Measurements from ENCODE around the gene TIMP2.
"Not testable (repeated sequence)": the region's sequence is repeated elsewhere in the genome, so short reads cannot be mapped to it uniquely, and the experiment has no call there.

Gene TIMP2, protein sequence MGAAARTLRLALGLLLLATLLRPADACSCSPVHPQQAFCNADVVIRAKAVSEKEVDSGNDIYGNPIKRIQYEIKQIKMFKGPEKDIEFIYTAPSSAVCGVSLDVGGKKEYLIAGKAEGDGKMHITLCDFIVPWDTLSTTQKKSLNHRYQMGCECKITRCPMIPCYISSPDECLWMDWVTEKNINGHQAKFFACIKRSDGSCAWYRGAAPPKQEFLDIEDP

GRCh38 chr17:78925234-78925633 lies at the start of gene TIMP2:
Gene TIMP2 (minus strand): TSS chr17:78925387. CDS start chr17:78925088, 299 bp downstream.
- peak; percentile 93 for DNase-seq

- DNase-seq, result no peak
These were observed 48.8 kb upstream of the TIMP2 start for GRCh38 chr17:78973792-78974520.

GRCh38 chr17:78973196-78973595 lies 48.0 kb upstream of the TIMP2 start:
- no peak for DNase-seq

- DNase-seq, result no peak
These were observed 47.4 kb upstream of the TIMP2 start for GRCh38 chr17:78972507-78973105.

- no peak for DNase-seq
These were observed 46.7 kb upstream of the TIMP2 start for GRCh38 chr17:78971756-78972506.

DNA sequence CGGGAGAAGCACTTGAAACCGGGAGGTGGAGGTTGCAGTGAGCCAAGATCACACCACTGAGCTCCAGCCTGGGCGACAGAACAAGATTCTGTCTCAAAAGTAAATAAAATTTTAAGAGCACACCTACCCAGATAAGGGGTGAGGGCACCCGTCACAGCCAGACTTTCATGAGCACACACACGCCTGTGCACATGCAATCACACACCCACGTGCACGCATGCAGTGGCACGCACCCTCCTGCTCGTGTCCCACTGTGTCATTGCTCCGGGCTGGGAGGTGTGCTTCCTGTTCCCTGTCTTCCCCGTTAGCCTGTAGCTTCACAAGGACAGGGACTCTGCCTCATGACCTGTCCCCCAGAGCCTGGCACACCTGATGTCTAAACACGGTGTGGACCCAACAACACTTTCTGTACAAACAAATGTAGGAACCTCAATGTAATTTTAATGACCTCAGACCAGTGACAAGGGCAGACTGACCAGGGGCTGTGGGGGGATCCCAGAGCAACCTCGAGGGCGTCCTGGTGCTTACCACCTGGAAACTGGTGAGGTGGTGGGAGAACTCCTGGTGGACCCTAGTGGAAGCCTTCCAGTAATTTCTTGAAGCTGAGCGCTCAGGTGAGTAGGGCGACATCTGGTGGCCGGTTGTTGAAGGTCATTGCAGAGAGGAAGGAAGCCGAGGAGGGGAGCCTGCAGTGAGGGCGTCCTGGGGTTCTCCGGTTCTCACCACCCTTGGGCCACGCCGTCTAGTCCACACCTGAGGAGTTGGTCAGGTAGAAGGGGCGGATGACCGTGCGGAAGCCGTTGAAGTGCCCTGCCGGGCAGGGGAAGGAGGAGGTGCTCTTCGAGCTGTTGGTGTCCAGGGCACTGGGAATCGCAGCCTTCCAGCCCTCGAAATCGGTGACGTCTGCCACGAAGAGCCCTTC lies 45.9 kb upstream of the TIMP2 start:
- peak; percentile 85 for DNase-seq

- no peak for DNase-seq
These were observed 44.7 kb upstream of the TIMP2 start for GRCh38 chr17:78969865-78970264.

GRCh38 chr17:78967782-78968362 lies 42.7 kb upstream of the TIMP2 start:
- DNase-seq, result no peak

DNA sequence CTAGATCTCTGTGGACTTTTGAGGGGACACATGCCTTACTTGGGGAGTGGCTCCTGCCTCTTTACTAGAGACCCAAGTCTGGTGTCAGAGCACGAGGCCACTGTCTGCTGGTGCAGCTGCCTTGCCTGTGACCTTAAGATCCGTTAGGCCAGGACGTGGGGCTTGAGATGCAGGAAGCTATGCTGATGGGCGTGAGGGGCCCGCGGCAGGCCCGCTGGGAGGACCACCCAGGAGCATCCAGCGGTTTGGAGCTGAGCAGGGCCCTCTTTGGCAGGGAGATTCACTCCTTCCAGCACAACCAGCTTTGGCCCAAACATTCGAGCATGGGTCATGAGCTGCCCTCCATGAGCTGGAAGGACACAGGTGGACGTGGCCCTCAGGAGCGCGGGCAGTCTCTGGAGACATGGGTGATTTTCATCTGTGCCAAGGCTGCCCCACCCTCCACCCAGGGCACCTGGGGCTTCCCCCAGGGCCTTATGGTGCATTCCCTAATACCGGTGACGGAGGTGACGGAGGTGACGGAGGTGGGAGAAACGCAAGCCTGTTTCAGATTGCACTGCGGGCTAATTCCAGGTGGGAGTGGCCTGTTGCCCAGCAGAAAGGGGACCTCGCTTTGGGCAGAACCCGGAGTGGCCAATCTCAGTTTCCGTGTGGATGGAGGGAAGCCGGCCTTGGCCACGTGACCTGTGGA lies 41.9 kb upstream of the TIMP2 start:
- no peak for DNase-seq

DNA sequence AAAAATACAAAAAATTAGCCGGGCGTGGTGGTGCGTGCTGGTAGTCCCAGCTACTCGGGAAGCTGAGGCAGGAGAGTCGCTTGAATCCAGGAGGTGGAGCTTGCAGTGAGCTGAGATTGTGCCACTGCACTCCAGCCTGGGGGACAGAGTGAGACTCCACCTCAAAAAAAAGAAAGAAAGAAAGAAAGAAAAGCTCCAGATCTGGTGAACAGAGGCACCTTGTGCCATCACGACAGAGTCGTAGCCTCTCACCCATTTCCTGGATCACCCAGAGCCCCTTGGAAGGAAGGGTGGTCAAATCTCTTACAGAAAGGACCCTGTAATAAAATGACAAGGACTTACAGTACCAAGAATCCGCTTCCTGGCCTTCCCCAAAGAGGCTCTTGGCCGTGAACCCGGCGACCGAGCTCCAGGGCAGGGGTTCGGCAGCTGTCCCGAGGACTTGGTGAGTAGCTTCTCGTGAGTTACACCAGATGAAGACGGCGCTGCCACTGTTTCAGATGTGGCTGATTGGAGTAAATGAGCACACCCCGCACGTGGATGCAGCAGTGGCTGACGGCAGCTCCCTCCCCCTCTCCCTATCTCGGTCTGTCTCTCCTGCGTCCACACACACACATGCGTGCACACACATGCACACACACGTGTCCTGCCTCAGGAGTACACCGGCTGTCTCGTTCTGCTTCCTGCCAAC lies 41.1 kb upstream of the TIMP2 start:
- DNase-seq, result no peak

- no peak for DNase-seq
These were observed 40.3 kb upstream of the TIMP2 start for GRCh38 chr17:78965491-78965924.

DNA sequence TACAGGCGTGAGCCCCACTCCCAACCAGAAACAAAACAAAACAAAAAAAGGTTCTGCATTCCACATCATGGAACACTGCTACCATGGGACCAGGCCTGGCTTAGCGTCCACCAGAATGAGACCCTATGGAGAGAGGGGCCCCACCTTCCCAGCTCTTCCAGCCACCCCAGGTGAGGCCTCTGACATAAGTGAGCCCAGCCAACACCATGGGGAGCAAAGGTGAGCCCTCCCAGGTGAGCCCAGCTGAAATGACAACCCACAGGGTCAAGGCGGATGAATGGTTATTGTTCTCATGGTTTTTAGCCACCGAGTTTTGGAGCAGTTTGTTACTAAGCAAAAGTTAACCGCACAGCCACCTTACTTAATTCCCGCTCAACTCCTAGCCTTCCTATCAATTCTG lies 38.2 kb upstream of the TIMP2 start:
- DNase-seq, result no peak

GRCh38 chr17:78962984-78963348 lies 37.8 kb upstream of the TIMP2 start:
- not testable (repeated sequence) for DNase-seq

GRCh38 chr17:78962345-78962983 lies 37.3 kb upstream of the TIMP2 start:
- DNase-seq, result no peak

GRCh38 chr17:78961571-78961970 lies 36.4 kb upstream of the TIMP2 start:
- DNase-seq, result no peak

GRCh38 chr17:78960928-78961327 lies 35.7 kb upstream of the TIMP2 start:
- DNase-seq, result peak; percentile 69

- DNase-seq, result no peak
These were observed 34.6 kb upstream of the TIMP2 start for GRCh38 chr17:78959803-78960202.

DNA sequence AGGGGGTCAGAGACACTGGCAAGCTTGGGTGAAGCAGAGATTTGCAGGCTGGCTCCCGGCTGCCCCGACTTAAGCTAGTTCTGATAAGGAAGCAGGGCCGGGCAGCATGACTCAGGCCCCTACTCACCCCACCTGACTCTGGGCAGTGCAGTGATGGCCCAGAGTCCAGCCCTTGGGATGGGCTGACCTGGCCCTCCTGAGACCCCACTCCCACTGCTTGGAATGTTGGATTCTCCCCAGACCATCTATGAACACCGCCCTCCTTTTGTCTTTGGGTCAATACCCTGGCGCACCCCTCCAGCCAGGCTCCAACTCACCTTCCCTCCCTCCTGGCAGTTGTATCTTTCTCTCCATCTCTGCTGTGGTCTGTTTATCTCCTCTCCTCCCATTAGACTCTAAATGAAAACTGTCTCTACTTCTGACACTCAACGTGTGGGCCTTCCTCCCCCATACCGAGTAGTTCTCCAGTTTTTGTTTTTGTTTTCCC lies 33.5 kb upstream of the TIMP2 start:
- no peak for DNase-seq

- no peak for DNase-seq
These were observed 31.9 kb upstream of the TIMP2 start for GRCh38 chr17:78957128-78957527.

- no peak for DNase-seq
These were observed 31.1 kb upstream of the TIMP2 start for GRCh38 chr17:78956254-78956653.

Measured in right hindlimb (tissue), 1 donor.